HG02798 (cell line): ENCODE data around the gene PYGO2.

Source experiments
- ATAC-seq: cut with Tn5 transposase; IDR thresholded peaks from one replicate; pipeline ENCODE4 v1.9.1; 2021; ENCODE audit warnings: mild to moderate bottlenecking; ENCODE audit not compliant: unreplicated experiment, poor library complexity

PYGO2 gene

GRCh38 chr1:154966111-154966510, 4.5 kb upstream of the PYGO2 start:
- no peak for ATAC-seq

GRCh38 chr1:154964359-154964758, 2.8 kb upstream of the PYGO2 start:
- ATAC-seq = no peak

GRCh38 chr1:154963643-154964042, 2.1 kb upstream of the PYGO2 start:
- ATAC-seq = no peak

DNA sequence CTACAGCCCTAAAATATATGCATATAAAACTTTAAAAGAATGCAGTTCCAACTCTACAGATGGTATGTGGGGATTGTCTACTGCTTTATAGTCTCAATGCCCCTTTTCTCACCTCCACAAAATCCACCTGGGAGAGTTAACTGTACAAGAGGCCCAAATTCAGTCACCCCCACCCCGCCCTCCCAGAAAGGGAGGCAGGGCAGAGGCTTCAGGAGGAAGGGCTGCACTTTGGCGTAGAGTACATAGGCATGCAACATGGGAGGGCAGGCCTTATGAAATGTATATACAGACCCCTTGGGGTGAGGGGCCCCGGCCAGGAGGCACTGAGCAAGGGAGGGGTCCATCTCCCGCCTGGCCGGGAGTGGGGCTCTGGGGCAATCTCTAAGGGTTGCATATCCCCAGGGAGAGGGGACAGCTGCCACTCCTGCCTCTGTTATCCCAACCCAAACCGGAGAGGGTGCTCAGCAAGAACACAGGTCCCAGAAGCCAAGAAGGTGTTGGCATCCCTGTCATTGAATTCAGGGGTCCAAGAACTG, 1.3 kb upstream of the PYGO2 start:
- ATAC-seq = no peak

- ATAC-seq = peak; percentile 7
Measured at GRCh38 chr1:154962156-154962749, 671 bp upstream of the PYGO2 start.

GRCh38 chr1:154960446-154961136, 991 bp downstream of the PYGO2 start:
- no peak for ATAC-seq

DNA sequence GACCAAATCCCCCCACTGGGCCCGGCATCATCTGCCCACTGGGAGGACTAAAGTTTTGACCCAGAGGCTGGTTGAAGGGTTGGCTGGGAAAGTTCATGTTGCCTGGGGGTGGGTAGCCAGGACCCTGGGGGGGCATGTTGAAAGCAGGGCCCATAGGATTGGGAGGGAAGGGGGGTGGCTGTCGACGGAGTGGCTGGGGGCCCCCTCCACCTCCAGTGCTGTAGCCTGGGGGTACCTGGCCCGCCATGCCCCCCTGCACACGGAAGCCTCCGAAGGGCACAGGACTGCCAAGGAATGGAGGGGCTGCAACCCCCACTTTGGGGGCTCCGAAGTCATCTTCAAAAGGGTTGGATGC, 2.2 kb downstream of the PYGO2 start:
- ATAC-seq = no peak

- no peak for ATAC-seq
Measured at GRCh38 chr1:154958681-154959425, 2.7 kb downstream of the PYGO2 start.

DNA sequence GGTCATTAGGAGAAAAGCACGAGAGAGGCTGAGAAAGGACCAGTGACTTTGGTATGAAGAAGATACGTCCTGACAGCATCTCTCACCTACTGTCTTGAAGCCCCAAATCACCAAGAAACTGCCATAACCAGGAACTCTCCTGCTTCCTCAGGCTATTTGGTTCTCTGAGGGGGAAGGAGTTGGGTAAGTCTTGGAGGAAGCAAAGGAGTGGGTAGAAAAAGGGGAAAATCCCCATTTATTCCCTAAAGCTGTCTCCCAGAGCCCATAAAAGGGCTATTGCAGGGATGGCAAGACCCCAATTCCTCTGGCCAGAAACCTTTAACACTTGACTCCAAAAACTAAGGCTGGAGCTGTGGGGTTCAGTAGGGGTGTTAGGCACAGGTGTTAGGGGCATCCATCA, 3.5 kb downstream of the PYGO2 start:
- ATAC-seq = no peak

DNA sequence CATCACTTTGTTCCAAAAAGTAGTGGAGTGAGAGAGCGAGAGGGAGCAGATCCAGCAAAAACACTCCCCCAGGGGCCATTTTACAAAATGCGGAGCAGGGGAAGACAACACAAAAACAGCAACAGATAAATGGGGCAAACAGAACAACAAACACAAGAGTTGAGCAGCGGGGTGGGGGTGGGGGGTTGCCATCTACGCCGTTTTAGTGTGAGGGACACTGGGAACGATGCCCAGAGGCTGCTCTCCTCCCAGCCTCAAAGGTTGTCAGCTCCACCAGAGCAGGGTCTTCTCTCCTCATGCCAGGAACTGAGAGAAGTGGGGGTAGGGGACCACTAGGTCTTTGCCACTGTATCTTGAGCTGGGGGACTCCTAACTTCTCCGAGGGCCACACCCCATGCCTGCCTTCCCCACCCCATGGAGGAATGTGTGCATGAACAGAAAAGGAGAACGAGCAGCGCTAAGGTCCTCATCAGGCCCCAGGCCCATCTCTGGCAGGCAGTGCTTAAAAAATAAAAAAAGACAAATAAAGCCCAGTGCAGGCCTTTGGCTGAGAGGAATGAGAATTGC, 4.4 kb downstream of the PYGO2 start:
- ATAC-seq = no peak

- ATAC-seq = no peak
Measured at GRCh38 chr1:154956544-154956941, 5.0 kb downstream of the PYGO2 start.

GRCh38 chr1:154955718-154956543, 5.7 kb downstream of the PYGO2 start, which contains the start of gene PBXIP1:
Gene PBXIP1 (minus strand): TSS chr1:154956099. CDS start chr1:154953721, 2,378 bp downstream.
- peak; percentile 77 for ATAC-seq

DNA sequence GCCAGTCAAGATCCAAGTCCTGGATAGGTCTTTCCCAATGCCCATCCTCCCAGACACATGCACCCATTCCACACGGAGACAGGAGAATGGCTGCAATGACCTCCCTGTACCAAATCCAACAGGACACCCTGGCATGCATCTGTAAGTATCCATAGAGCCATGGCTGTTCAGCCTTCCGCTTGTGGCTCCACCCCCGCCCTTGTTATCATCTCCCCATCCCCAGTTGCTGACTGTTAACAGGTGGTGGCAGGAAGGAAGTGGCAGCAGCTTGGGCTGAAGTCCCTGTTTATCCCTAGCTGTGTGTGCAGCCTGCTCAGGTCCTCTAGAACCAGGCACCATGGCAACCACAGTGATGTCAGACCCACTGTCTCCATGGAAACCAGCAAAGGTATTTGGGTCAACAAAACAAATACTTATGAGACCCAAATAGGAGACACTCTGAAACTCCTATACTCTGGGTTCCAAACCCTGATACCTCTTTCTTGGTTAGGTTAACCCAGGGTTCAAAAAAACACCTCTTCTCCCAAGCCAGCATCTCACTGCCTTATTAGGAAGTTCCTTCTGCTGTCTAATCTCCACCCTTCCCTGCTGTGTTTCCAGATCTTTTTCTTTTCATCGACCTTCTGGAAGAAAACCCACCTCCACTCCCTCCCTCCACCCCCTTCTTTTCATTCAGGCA, 6.4 kb downstream of the PYGO2 start:
- ATAC-seq = peak; percentile 36

GRCh38 chr1:154954541-154954940, 7.0 kb downstream of the PYGO2 start:
- ATAC-seq = no peak

DNA sequence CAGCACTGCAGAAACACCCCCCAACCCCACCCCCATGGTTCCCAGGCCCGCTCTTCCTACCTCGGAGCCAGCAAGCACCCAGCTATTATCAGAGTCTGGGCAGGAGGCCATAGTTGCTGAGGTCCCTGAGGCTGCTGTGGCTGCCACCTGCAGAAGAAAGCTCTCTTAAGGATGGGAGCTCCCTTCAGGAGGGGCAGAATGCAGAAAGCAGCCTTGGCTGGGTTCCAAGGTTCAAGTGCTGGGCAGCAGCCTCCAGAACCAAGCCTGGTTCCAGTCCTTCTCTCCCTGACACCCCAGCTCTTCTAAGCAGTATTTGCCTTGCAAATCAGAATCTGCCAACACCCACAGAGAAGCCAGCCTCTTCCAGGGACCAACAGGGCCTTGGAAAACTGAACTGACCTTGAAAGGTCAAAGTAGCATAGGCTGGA, 8.0 kb downstream of the PYGO2 start:
- ATAC-seq = no peak

GRCh38 chr1:154952664-154953063, 8.9 kb downstream of the PYGO2 start:
- ATAC-seq = no peak

DNA sequence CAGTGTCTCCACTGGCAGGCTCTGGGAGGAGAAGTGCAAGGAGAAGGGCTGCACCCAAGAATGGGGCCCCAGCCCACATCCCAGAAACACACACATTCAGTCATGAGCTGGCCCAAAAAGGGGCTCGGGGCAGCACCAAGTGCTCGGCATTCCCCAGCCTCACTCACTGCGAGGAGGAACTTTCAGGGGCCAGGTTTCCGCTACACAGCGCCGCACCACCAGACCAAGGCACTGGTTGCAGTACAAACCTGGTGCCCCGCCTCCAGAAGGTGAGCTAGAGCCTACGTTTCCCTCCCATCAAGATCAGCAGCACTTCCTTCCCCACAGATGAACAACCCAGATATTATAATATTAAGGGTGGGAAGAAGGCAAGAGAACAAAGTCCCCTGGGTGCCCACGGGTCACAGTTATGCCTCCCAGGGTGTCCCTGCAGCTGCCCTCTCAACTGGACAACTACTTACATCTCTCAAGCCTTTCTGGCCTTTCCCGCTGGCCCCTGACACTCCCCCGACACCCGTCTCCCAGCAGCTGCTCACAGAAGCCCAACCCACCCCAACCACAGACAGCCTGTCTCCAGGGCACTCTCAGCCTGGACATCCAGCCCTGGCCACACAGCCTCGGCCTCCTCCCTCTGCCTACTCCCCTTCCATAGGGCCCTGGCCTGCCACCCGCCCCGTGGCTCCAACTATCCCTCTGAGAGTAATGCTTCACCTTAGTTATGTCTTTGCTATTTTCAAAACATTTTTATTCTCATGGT, 9.5 kb downstream of the PYGO2 start:
- ATAC-seq = no peak

GRCh38 chr1:154948079-154948478, 13.5 kb downstream of the PYGO2 start:
- no peak for ATAC-seq
